ENCODE measurements around the gene RTN4R.
A peak's percentile ranks its signal among the peaks of the same experiment; 100 is the strongest.
"Not testable (repeated sequence)": the region's sequence is repeated elsewhere in the genome, so short reads cannot be mapped to it uniquely, and the experiment has no call there.

The RTN4R gene

GRCh38 chr22:20305894-20306645, 38.0 kb upstream of the RTN4R start:
- DNase-seq (ENCODE audit: low read depth in 2 of 2): no peak

- not testable (repeated sequence) for DNase-seq (ENCODE audit: low read depth in 2 of 2)
Observed at GRCh38 chr22:20305230-20305893, 37.2 kb upstream of the RTN4R start.

GRCh38 chr22:20304646-20305045, 36.5 kb upstream of the RTN4R start:
- DNase-seq (ENCODE audit: low read depth in 2 of 2): no peak

GRCh38 chr22:20303229-20303534, 35.1 kb upstream of the RTN4R start:
- DNase-seq (ENCODE audit: low read depth in 2 of 2): not testable (repeated sequence)

- no peak for DNase-seq (ENCODE audit: low read depth in 2 of 2)
Observed at GRCh38 chr22:20302438-20303228, 34.5 kb upstream of the RTN4R start.

GRCh38 chr22:20299746-20300136, 31.6 kb upstream of the RTN4R start:
- no peak for DNase-seq (ENCODE audit: low read depth in 2 of 2)

- DNase-seq (ENCODE audit: low read depth in 2 of 2): peak; percentile 72 to 77
Observed at GRCh38 chr22:20298803-20299745, 31.0 kb upstream of the RTN4R start.

- no peak for DNase-seq (ENCODE audit: low read depth in 2 of 2)
Observed at GRCh38 chr22:20298110-20298802, 30.1 kb upstream of the RTN4R start.

- no peak for DNase-seq (ENCODE audit: low read depth in 2 of 2)
Observed at GRCh38 chr22:20297414-20298109, 29.4 kb upstream of the RTN4R start.

GRCh38 chr22:20296598-20296997, 28.5 kb upstream of the RTN4R start:
- no peak for DNase-seq (ENCODE audit: low read depth in 2 of 2)

GRCh38 chr22:20295262-20296064, 27.3 kb upstream of the RTN4R start:
- no peak for DNase-seq (ENCODE audit: low read depth in 2 of 2)

- DNase-seq (ENCODE audit: low read depth in 2 of 2): no peak
Observed at GRCh38 chr22:20292673-20293232, 24.6 kb upstream of the RTN4R start.

- DNase-seq (ENCODE audit: low read depth in 2 of 2): no peak
Observed at GRCh38 chr22:20292108-20292507, 24.0 kb upstream of the RTN4R start.

GRCh38 chr22:20291604-20292063, 23.5 kb upstream of the RTN4R start:
- DNase-seq (ENCODE audit: low read depth in 2 of 2): no peak

GRCh38 chr22:20291249-20291586, 23.1 kb upstream of the RTN4R start:
- DNase-seq (ENCODE audit: low read depth in 2 of 2): no peak

GRCh38 chr22:20290578-20291248, 22.6 kb upstream of the RTN4R start:
- no peak for DNase-seq (ENCODE audit: low read depth in 2 of 2)

GRCh38 chr22:20290045-20290392, 21.9 kb upstream of the RTN4R start:
- no peak for DNase-seq (ENCODE audit: low read depth in 2 of 2)

GRCh38 chr22:20289182-20290044, 21.3 kb upstream of the RTN4R start:
- DNase-seq (ENCODE audit: low read depth in 2 of 2): not testable (repeated sequence)

Measured in stimulated activated CD8-positive, alpha-beta memory T cell treated with anti-CD3 and anti-CD28 coated beads, Interleukin-7, amount 100 ng/mL, for 1 hour (primary cell).